Testis (tissue), 2 donors: Measurements from ENCODE around the gene ALG1.

Experiments used
- CTCF ChIP-seq, 3 experiments: fragments of 450-650 bp in 2 of 3; fragments of 200-600 bp in 1 of 3; sonication (generic) in 1 of 3; IDR thresholded peaks; one replicate each; pipeline ENCODE4 v1.5.1; 2016 to 2019; ENCODE audit warnings: antibody characterized with exemption in 3 of 3, mild to moderate bottlenecking in 2 of 3, moderate library complexity in 1 of 3
- POLR2A ChIP-seq: fragments of 450-650 bp; IDR thresholded peaks from one replicate; pipeline ENCODE4 v1.6.1; 2017; ENCODE audit warnings: antibody characterized with exemption, mild to moderate bottlenecking, moderate library complexity

GRCh38 chr16:5064915-5065314 lies 6.7 kb upstream of the ALG1 start:
- no peak for TF ChIP-seq CTCF (IDR thresholded peaks at IDR 0.05)
- no peak for TF ChIP-seq POLR2A
